Glutamatergic neuron (in vitro differentiated cells): ENCODE measurements around the gene UBE4B. TPM values are rescaled to one million over a fixed set of nuclear protein-coding genes. Genes with fewer than 3 reads are reported as not detected.

Source experiments
- DNase-seq: peaks from one replicate; pipeline ENCODE4 v3.0.0; 2022
- H3K27ac Mint-ChIP-seq: one replicate; pipeline ENCODE4 v1.8.0; 2020; ENCODE audit warnings: mild to moderate bottlenecking, mixed read lengths, inconsistent platforms; ENCODE audit not compliant: unreplicated experiment
- H3K27me3 Mint-ChIP-seq: one replicate; pipeline ENCODE4 v1.8.0; 2020; ENCODE audit warnings: mild to moderate bottlenecking, moderate library complexity, mixed read lengths, inconsistent platforms; ENCODE audit not compliant: unreplicated experiment
- H3K36me3 Mint-ChIP-seq: one replicate; pipeline ENCODE4 v1.8.0; 2020; ENCODE audit warnings: mild to moderate bottlenecking, mixed read lengths, inconsistent platforms; ENCODE audit not compliant: unreplicated experiment
- H3K4me1 Mint-ChIP-seq: one replicate; pipeline ENCODE4 v1.8.0; 2020; ENCODE audit warnings: mild to moderate bottlenecking, low read depth, mixed read lengths, inconsistent platforms; ENCODE audit not compliant: unreplicated experiment
- H3K4me3 Mint-ChIP-seq: one replicate; pipeline ENCODE4 v1.8.0; 2020; ENCODE audit warnings: mild to moderate bottlenecking, mixed read lengths, inconsistent platforms; ENCODE audit not compliant: unreplicated experiment
- H3K9me3 Mint-ChIP-seq: one replicate; pipeline ENCODE4 v1.8.0; 2020; ENCODE audit warnings: mild to moderate bottlenecking, moderate library complexity, mixed read lengths, inconsistent platforms; ENCODE audit not compliant: unreplicated experiment
- total RNA-seq: library from RNA; stranded (reverse); fragmentation: NEBNext Ultra II Directional; extraction: Animal tissue kit (Norgen Biotek cat#: 25700); gene quantifications from one replicate; pipeline ENCODE4 v1.2.1, GENCODE V29; 2021; ENCODE audit not compliant: unreplicated experiment
- TF ChIP-seq, protein P1 (sequence below): fragments of 200-600 bp; sonication (generic); IDR thresholded peaks from one replicate; pipeline ENCODE4 v1.5.0; 2021; ENCODE audit not compliant: partially characterized antibody, unreplicated experiment

UBE4B gene
- total RNA-seq, 1 donor from 2014 or later = 94.1 TPM

DNA sequence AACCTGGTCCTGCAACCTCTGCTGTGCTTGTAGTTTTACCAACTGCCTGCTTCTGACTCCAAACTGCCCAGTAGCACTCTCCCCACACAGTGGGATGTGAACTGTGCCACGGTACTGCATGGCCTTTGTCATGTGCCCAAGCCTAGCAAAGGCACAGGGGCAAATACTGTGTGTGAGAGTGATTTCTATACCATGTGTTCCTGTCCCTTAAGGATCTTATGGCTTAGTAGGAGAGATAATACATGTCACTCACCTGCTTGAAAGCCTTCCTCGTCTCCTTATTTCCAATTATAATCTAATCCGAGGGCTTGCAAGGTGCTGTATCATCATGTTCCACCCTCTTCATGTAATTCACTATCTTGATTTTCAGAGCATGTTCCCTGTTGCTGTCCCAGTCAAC, 51.3 kb downstream of the UBE4B start:
- DNase-seq = no peak
- Mint-ChIP-seq H3K4me3 (no peak overlapping the region), H3K9me3 (peaks cover 2% of the 10 kb centered on the region), H3K36me3 (no peaks in the 10 kb centered on the region), H3K27ac (no peak overlapping the region), H3K27me3 (peaks cover 3% of the 10 kb centered on the region), H3K4me1 (no peaks in the 10 kb centered on the region)
- TF ChIP-seq, protein P1, sequence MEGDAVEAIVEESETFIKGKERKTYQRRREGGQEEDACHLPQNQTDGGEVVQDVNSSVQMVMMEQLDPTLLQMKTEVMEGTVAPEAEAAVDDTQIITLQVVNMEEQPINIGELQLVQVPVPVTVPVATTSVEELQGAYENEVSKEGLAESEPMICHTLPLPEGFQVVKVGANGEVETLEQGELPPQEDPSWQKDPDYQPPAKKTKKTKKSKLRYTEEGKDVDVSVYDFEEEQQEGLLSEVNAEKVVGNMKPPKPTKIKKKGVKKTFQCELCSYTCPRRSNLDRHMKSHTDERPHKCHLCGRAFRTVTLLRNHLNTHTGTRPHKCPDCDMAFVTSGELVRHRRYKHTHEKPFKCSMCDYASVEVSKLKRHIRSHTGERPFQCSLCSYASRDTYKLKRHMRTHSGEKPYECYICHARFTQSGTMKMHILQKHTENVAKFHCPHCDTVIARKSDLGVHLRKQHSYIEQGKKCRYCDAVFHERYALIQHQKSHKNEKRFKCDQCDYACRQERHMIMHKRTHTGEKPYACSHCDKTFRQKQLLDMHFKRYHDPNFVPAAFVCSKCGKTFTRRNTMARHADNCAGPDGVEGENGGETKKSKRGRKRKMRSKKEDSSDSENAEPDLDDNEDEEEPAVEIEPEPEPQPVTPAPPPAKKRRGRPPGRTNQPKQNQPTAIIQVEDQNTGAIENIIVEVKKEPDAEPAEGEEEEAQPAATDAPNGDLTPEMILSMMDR = no peak

DNA sequence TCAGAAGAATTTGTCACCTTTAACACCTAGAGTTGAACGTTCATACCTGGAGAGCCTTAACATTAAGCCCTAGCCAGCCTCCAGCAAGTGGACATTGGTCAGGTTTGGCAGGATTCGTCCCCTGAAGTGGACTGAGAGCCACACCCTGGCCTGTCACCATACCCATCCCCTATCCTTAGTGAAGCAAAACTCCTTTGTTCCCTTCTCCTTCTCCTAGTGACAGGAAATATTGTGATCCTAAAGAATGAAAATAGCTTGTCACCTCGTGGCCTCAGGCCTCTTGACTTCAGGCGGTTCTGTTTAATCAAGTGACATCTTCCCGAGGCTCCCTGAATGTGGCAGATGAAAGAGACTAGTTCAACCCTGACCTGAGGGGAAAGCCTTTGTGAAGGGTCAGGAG, 52.3 kb downstream of the UBE4B start:
- H3K36me3 Mint-ChIP-seq = no peaks in the 10 kb centered on the region
- no peak overlapping the region for H3K4me3 Mint-ChIP-seq
- peaks cover 3% of the 10 kb centered on the region for H3K27me3 Mint-ChIP-seq
- no peak overlapping the region for H3K27ac Mint-ChIP-seq
- TF ChIP-seq, protein P1 = no peak
- H3K4me1 Mint-ChIP-seq = no peaks in the 10 kb centered on the region
- DNase-seq = no peak
- H3K9me3 Mint-ChIP-seq = peaks cover 2% of the 10 kb centered on the region

DNA sequence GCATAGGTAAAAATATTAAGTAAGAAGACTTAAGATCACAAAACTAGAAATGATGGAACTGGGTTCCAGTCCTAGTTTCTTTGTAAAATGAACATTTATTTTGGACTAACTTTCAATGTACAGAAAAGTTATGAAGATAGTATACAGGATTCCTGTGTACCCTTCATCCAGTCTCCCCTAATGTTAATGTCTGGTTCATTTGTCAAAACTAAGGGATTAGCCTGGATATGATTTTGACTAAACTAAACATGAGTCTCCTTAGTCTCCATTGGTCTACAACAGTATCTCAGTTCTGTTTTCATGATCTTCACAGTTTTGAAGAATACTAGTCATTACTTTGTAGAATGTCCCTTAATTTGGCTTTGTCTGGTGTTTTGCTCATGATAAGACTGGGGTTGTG, 54.5 kb downstream of the UBE4B start:
- Mint-ChIP-seq H3K9me3 (peaks cover 2% of the 10 kb centered on the region), H3K4me3 (no peak overlapping the region), H3K4me1 (peaks cover 3% of the 10 kb centered on the region), H3K27ac (no peak overlapping the region), H3K27me3 (peaks cover 2% of the 10 kb centered on the region), H3K36me3 (no peaks in the 10 kb centered on the region)
- DNase-seq = no peak
- TF ChIP-seq, protein P1 = no peak

DNA sequence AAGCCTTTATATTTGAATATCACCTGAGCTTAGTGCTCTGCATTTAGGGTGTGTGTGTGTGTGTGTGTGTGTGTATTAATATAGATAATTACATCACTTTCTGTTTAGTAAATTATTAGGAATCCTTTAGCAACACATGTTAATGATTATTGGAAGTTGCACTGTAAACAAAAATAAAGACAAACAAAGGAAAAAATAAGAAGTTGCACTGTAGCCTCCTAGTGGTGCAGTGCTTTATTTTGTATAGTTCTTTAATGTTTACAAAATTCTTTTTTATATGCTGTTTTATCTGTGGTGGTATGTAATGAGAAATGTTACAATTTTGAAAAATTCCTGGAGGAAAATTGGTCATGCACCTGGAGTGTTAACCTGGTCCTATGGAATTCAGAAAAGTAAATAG, 69.2 kb downstream of the UBE4B start:
- DNase-seq = no peak
- H3K36me3 Mint-ChIP-seq = no peaks in the 10 kb centered on the region
- H3K27ac Mint-ChIP-seq = no peak overlapping the region
- peaks cover 2% of the 10 kb centered on the region for H3K27me3 Mint-ChIP-seq
- no peak overlapping the region for H3K4me3 Mint-ChIP-seq
- no peaks in the 10 kb centered on the region for H3K4me1 Mint-ChIP-seq
- H3K9me3 Mint-ChIP-seq = no peaks in the 10 kb centered on the region
- TF ChIP-seq, protein P1 = no peak

DNA sequence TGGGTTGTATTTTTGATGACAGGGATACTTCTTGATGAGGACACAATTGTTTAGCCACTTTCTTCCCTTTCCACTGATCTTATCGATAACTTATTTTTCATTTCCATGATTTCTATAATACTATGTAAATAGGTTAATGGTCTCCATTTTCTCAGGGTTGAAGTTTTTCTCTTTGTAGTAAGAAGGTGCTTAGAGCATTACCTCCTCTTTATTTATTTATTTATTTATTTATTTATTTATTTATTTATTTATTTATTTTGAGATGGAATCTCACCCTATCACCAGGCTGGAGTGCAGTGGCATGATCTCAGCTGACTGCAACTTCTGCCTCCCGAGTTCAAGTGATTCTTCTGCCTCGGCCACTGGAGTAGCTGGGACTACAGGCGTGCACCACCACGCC, 70.4 kb downstream of the UBE4B start:
- H3K4me1 Mint-ChIP-seq = no peaks in the 10 kb centered on the region
- peaks cover 2% of the 10 kb centered on the region for H3K27me3 Mint-ChIP-seq
- H3K9me3 Mint-ChIP-seq = peaks cover 1% of the 10 kb centered on the region
- DNase-seq = no peak
- no peak overlapping the region for H3K4me3 Mint-ChIP-seq
- no peaks in the 10 kb centered on the region for H3K36me3 Mint-ChIP-seq
- TF ChIP-seq, protein P1 = no peak
- H3K27ac Mint-ChIP-seq = no peak overlapping the region
